GM10847 (cell line): ENCODE results near the gene KCNMA1.

Experiments
- POLR2A ChIP-seq: IDR thresholded peaks from 2 replicates; pipeline ENCODE4 v1.6.1; 2011; ENCODE audit not compliant: insufficient read length; ENCODE audit errors: extremely low read depth

The KCNMA1 gene

DNA sequence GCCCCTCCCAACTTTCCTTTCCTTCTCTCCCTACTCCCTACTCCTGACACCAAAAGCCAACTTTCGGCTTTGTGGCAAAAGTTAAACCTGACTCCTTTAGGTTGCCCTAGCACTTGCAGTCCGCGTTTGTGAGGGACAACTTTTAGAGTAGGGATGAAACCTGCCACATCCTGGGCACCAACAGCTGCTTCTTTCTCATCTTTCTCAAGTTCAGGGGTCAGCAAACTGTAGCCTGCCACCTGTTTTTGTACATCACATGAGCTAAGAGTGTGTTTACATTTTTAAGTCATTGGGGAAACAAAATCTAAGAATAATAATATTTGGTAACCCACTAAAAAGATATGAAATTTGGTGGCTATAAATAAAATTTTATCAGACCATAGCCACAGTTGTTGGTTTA lies 660.6 kb downstream of the KCNMA1 start:
- TF ChIP-seq POLR2A, result no peak

GRCh38 chr10:76976142-76976541 lies 661.5 kb downstream of the KCNMA1 start:
- TF ChIP-seq POLR2A, result no peak

GRCh38 chr10:76975126-76975525 lies 662.5 kb downstream of the KCNMA1 start:
- TF ChIP-seq POLR2A, result no peak

GRCh38 chr10:76974017-76974691 lies 663.5 kb downstream of the KCNMA1 start:
- TF ChIP-seq POLR2A, result no peak

DNA sequence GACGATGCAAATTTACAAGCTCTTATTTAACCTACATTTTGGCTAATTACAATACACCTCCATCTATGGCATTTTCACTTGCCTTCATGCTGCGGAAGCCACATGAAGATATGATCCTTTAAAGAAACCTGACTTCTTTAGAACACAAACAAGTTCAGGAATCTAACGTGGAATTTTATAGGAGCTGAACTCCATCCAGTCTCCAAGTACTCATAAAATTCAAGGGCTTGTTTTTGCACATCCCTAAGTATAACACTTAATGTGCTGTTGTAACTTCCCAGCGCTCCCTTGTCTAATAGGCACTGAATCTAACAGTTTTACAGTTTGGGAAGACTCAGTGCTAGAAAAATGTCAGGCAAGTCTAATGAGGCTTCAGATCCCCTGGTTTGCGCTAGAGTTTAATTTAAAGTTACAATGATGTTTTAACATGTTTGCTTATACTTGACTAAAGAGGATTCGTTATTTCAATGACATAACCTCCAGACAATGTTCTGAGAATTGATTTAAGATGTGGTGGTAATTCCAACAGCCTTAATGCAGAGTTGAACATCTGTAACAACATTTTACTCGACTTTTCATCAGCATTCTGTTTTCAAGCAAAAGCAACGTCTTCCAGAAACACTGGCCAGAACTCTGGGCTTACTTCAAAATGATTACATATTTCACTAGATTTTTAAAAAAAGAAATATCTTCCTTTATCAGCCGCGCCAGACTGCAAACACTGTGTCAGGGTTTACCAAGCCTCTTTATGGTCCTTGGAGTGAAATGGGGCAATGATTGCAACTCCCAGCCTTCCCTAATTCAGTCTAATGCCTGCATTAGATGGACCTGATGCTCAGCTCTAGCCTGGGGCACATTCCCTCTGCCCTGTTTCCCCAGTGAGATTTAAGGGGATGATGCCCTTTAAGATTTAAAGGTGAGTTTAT lies 664.3 kb downstream of the KCNMA1 start:
- TF ChIP-seq POLR2A, result no peak

- TF ChIP-seq POLR2A, result no peak
Measured at GRCh38 chr10:76972541-76972940, 665.1 kb downstream of the KCNMA1 start.

GRCh38 chr10:76971547-76972170 lies 665.9 kb downstream of the KCNMA1 start:
- TF ChIP-seq POLR2A, result no peak

DNA sequence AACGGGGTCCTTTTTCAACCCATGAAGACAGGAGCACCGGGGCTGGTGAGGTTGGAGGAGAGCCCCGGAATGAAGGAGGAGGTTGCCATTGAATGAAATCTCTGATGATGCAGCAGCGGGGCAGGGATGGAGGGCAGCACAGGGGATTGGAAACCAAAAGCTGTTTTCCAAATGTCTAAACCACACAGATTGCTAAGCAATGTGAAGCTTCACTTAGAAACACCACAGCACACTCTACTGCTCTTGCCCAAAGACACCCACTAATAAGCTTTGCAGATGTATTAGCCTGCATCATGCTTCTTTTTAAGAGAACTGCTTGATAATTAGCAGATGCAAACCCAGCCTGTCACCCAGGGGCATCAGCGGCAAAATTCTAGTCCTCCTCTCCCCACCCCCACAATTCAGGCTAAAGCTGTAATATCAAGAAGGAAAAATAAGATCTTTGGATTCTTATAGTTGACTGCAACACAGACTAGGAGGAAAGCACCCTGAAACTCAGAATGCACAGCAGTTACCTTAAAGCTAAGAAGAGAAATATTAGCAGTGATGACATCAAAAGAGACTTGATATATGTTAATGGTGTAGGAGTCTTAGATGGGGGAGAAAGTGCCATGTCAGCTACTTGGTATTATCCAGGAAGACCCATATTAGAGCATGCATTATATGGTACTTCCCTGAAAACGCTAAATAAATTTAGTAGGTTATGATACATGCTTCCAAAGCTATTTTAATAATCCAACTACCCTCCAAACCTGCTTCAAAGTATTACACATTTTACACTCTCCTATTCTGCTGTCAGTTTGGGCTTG lies 666.7 kb downstream of the KCNMA1 start:
- no peak for TF ChIP-seq POLR2A

GRCh38 chr10:76969366-76969948 lies 668.2 kb downstream of the KCNMA1 start:
- no peak for TF ChIP-seq POLR2A

DNA sequence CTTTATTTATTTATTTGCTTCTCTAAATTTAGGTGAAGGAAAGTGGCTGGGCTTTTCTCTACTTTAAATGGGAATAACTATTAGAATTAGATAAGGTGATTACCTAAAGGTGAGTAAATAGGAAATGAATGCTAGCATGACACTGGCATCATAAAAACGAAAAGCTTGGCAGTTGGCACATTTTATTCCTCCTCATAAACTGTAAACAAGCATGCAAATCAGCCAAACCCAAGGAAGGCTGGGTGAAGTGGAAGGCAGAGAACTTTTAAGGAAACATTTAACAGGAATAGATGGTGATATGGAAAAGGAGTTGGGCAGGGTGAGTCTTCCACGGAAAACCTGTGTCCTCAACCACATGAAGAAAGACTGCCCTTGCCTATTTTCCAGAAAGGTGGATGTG lies 669.1 kb downstream of the KCNMA1 start:
- no peak for TF ChIP-seq POLR2A

DNA sequence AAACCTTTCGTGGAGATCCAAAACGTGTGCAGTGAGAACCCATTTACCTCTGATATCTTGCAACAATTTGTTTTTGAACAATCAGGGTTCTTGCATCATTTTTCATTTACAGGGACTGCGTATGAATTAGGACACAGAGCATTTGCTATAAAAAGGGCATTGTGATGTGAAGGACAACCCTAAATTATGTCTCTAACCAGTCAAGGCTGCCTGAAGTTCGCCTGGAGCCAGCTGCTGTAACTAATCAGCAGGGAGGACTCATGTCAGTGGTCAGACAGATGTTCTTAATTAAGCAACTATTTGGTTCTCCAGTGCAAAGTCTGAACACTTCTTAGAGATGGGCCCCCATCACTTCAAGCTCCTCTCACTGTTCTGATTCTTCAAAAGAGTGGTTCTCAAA lies 674.8 kb downstream of the KCNMA1 start:
- TF ChIP-seq POLR2A, result no peak

DNA sequence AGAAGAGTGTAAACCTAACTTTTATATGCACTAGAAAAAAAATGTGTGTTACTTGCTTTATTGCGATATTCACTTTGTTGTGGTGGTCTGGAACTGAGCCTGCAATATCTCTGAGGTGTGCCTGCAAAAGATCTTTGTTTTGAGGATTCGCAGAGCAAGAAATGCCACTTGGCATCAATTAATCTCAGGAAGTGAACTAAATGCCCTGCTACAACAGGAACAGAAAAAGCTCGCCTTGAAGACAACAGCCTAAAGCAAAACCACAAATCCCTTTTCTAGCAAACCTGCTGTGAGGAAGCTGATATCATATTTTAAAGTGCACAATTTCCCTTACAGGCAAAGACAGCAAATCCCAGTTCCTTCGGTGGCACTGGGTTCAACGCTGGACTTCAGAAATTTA lies 675.8 kb downstream of the KCNMA1 start:
- no peak for TF ChIP-seq POLR2A

GRCh38 chr10:76959111-76959510 lies 678.5 kb downstream of the KCNMA1 start:
- TF ChIP-seq POLR2A, result no peak

GRCh38 chr10:76954838-76955237 lies 682.8 kb downstream of the KCNMA1 start:
- TF ChIP-seq POLR2A, result no peak

- no peak for TF ChIP-seq POLR2A
Measured at GRCh38 chr10:76950354-76950753, 687.3 kb downstream of the KCNMA1 start.
